Mesenchymal stem cell (in vitro differentiated cells and primary cell): ENCODE results near the gene FIBCD1.

Experiments
- DNase-seq: peaks from one replicate; pipeline ENCODE4 v3.0.0-alpha.2; 2013
- H2AFZ ChIP-seq: one replicate; pipeline ENCODE4 v1.6.1; 2013; ENCODE audit warnings: low read depth, mild to moderate bottlenecking, control low read depth, inconsistent platforms, low read length, moderate library complexity
- H2AK5ac ChIP-seq: 2 replicates; pipeline ENCODE4 v1.6.1; 2013; ENCODE audit warnings: low read length, moderate library complexity, mild to moderate bottlenecking, inconsistent platforms; ENCODE audit not compliant: severe bottlenecking
- H2BK120ac ChIP-seq: one replicate; pipeline ENCODE4 v1.6.1; 2013; ENCODE audit warnings: low read depth, mild to moderate bottlenecking, inconsistent platforms, low read length, moderate library complexity
- H2BK12ac ChIP-seq, 2 experiments: one replicate each; pipeline ENCODE4 v1.6.1; 2013; ENCODE audit warnings: inconsistent platforms in 2 of 2, low read length in 2 of 2, mild to moderate bottlenecking in 2 of 2, moderate library complexity in 2 of 2, control low read depth in 1 of 2
- H2BK15ac ChIP-seq: one replicate; pipeline ENCODE4 v1.6.1; 2013; ENCODE audit warnings: mild to moderate bottlenecking, low read depth, inconsistent platforms; ENCODE audit not compliant: poor library complexity, severe bottlenecking
- H2BK5ac ChIP-seq: 2 replicates; pipeline ENCODE4 v1.6.1; 2013; ENCODE audit warnings: low read depth, mild to moderate bottlenecking, low read length, control low read depth, inconsistent platforms; ENCODE audit not compliant: poor library complexity, severe bottlenecking
- H3K14ac ChIP-seq, 2 experiments: one replicate each; pipeline ENCODE4 v1.6.1; 2013; ENCODE audit warnings: inconsistent platforms in 2 of 2, low read length in 2 of 2, control low read depth in 1 of 2, mild to moderate bottlenecking in 1 of 2, moderate library complexity in 1 of 2
- H3K18ac ChIP-seq, 2 experiments: one replicate each; pipeline ENCODE4 v1.6.1; 2013; ENCODE audit warnings: inconsistent platforms in 2 of 2, low read length in 2 of 2, control low read depth in 1 of 2, low read depth in 1 of 2, mild to moderate bottlenecking in 1 of 2
- H3K23ac ChIP-seq, 2 experiments: one replicate each; pipeline ENCODE4 v1.6.1; 2013; ENCODE audit warnings: inconsistent platforms in 2 of 2, low read length in 2 of 2, mild to moderate bottlenecking in 2 of 2, moderate library complexity in 2 of 2, control low read depth in 1 of 2
- H3K27ac ChIP-seq: 2 replicates; pipeline ENCODE4 v1.5.1; 2013; ENCODE audit warnings: mild to moderate bottlenecking, moderate library complexity, low read length, control low read depth, inconsistent platforms; ENCODE audit not compliant: poor library complexity, severe bottlenecking
- H3K27me3 ChIP-seq, 2 experiments: 2 replicates each; pipeline versions ENCODE4 v1.6.1 to v1.7.0; 2013; ENCODE audit warnings: low read length in 2 of 2, mild to moderate bottlenecking in 2 of 2, moderate library complexity in 2 of 2, control low read depth in 1 of 2, inconsistent platforms in 1 of 2; ENCODE audit not compliant: control insufficient read depth in 1 of 2, insufficient read depth in 1 of 2
- H3K36me3 ChIP-seq, 2 experiments: 2 replicates each; pipeline versions ENCODE4 v1.6.1 to v1.7.0; 2013; ENCODE audit warnings: low read length in 2 of 2, control low read depth in 1 of 2, inconsistent platforms in 1 of 2, low read depth in 1 of 2, mild to moderate bottlenecking in 1 of 2; ENCODE audit not compliant: insufficient read depth in 2 of 2, control insufficient read depth in 1 of 2
- H3K4ac ChIP-seq, 2 experiments: one replicate each; pipeline ENCODE4 v1.6.1; 2013; ENCODE audit warnings: inconsistent platforms in 2 of 2, low read length in 2 of 2, mild to moderate bottlenecking in 2 of 2, moderate library complexity in 2 of 2, control low read depth in 1 of 2, low read depth in 1 of 2
- H3K4me1 ChIP-seq: 2 replicates; pipeline ENCODE4 v1.6.1; 2013; ENCODE audit warnings: low read depth, low read length, control low read depth; ENCODE audit not compliant: control insufficient read depth, insufficient read depth
- H3K4me2 ChIP-seq: 2 replicates; pipeline ENCODE4 v1.6.1; 2013; ENCODE audit warnings: low read length, mild to moderate bottlenecking, inconsistent platforms; ENCODE audit not compliant: poor library complexity, severe bottlenecking
- H3K4me3 ChIP-seq, 2 experiments: 2 replicates each; pipeline versions ENCODE4 v1.5.1 to v1.7.0; 2013; ENCODE audit warnings: low read length in 2 of 2, mild to moderate bottlenecking in 2 of 2, control low read depth in 1 of 2, low read depth in 1 of 2; ENCODE audit not compliant: insufficient read depth in 1 of 2
- H3K79me1 ChIP-seq: replicated peaks from 2 replicates; pipeline ENCODE4 v1.6.1; 2013; ENCODE audit warnings: mild to moderate bottlenecking, control low read depth, low read length, inconsistent platforms; ENCODE audit not compliant: poor library complexity, severe bottlenecking
- H3K9ac ChIP-seq: 2 replicates; pipeline ENCODE4 v1.7.0; 2013; ENCODE audit warnings: mild to moderate bottlenecking, low read length, moderate library complexity
- H3K9me3 ChIP-seq: 2 replicates; pipeline ENCODE4 v1.7.0; 2013; ENCODE audit warnings: mild to moderate bottlenecking, low read length; ENCODE audit not compliant: control insufficient read depth
- H4K8ac ChIP-seq: one replicate; pipeline ENCODE4 v1.6.1; 2013; ENCODE audit warnings: inconsistent platforms, mild to moderate bottlenecking, low read length, moderate library complexity
- H4K91ac ChIP-seq: one replicate; pipeline ENCODE4 v1.6.1; 2013; ENCODE audit warnings: mild to moderate bottlenecking, low read length, inconsistent platforms
- WGBS: methylation state at CpG from one replicate; pipeline ENCODE4 v1.1.7; 2013; ENCODE audit warnings: mixed read lengths; 5-methylcytosine and 5-hydroxymethylcytosine counted together

Gene FIBCD1

GRCh38 chr9:130946766-130947617 lies 7.9 kb upstream of the FIBCD1 start:
- Histone ChIP-seq H3K27ac (no peak overlapping the region), H3K9me3 (peaks cover 7% of the 10 kb centered on the region), H3K27me3 (peaks cover 50 to 82% of the 10 kb centered on the region in 2 experiments), H3K23ac (peak overlapping the region in 1 of 2 experiments; percentile 23), H2AFZ (no peak overlapping the region), H4K8ac (no peak overlapping the region), H2BK15ac (no peak overlapping the region), H3K36me3 (no peaks in the 10 kb centered on the region), H3K4me3 (no peak overlapping the region), H3K79me1 (no peaks in the 10 kb centered on the region), H3K14ac (peak overlapping the region in 1 of 2 experiments; percentile 18), H2BK5ac (no peak overlapping the region), H3K4ac (no peak overlapping the region), H2BK12ac (no peak overlapping the region), H2BK120ac (no peak overlapping the region), H4K91ac (no peak overlapping the region), H2AK5ac (no peak overlapping the region), H3K9ac (no peak overlapping the region), H3K4me1 (peaks cover 2% of the 10 kb centered on the region), H3K18ac (no peak overlapping the region), H3K4me2 (no peak overlapping the region)
- WGBS = 89% methylated on average over 15 of the region's 16 CpGs
- DNase-seq = no peak

DNA sequence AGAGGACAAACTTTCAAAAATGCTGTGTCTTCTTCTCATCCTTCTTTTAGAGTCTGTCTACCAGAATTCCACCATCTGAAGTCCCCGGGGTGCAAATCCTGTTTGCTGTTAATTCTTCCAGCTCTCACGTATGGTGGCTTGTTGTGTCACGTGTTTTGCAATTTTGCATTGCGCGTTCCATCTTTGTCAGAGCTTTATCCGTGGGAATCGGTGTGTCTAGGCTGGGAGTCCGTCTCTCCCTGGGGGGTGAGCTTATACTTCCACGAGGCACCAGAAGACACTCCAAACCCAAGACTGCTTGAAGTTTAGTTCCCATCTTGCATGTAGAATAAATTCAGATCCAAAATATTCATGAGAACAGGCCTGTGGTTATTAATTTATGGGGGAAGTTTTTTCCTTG lies 6.1 kb upstream of the FIBCD1 start:
- peaks cover 55 to 83% of the 10 kb centered on the region in 2 experiments for H3K27me3 ChIP-seq
- no peak overlapping the region for H2AK5ac ChIP-seq
- no peaks in the 10 kb centered on the region for H3K79me1 ChIP-seq
- H2BK12ac ChIP-seq = no peak overlapping the region
- peaks cover 7% of the 10 kb centered on the region for H3K9me3 ChIP-seq
- H2AFZ ChIP-seq = no peak overlapping the region
- H3K4me3 ChIP-seq = no peak overlapping the region
- no peak overlapping the region for H3K27ac ChIP-seq
- H3K14ac ChIP-seq = no peak overlapping the region
- peaks cover 4% of the 10 kb centered on the region for H3K4me1 ChIP-seq
- WGBS = 95% methylated on average over 9 of the region's 9 CpGs
- DNase-seq = no peak
- no peak overlapping the region for H3K4me2 ChIP-seq
- no peak overlapping the region for H2BK15ac ChIP-seq
- no peak overlapping the region for H3K23ac ChIP-seq
- H2BK120ac ChIP-seq = no peak overlapping the region
- no peak overlapping the region for H3K18ac ChIP-seq
- no peak overlapping the region for H4K8ac ChIP-seq
- H3K36me3 ChIP-seq = no peaks in the 10 kb centered on the region
- H4K91ac ChIP-seq = no peak overlapping the region
- H3K4ac ChIP-seq = no peak overlapping the region
- H2BK5ac ChIP-seq = no peak overlapping the region
- H3K9ac ChIP-seq = no peak overlapping the region

GRCh38 chr9:130944510-130945058 lies 5.5 kb upstream of the FIBCD1 start:
- no peak overlapping the region for H3K23ac ChIP-seq
- H2BK120ac ChIP-seq = no peak overlapping the region
- no peak overlapping the region for H2BK12ac ChIP-seq
- H2AFZ ChIP-seq = no peak overlapping the region
- peaks cover 7% of the 10 kb centered on the region for H3K4me1 ChIP-seq
- no peak overlapping the region for H2BK15ac ChIP-seq
- H3K27me3 ChIP-seq = peaks cover 55 to 80% of the 10 kb centered on the region in 2 experiments
- no peak for DNase-seq
- H2AK5ac ChIP-seq = no peak overlapping the region
- H3K4ac ChIP-seq = no peak overlapping the region
- H3K9me3 ChIP-seq = peaks cover 3% of the 10 kb centered on the region
- H2BK5ac ChIP-seq = no peak overlapping the region
- H3K36me3 ChIP-seq = no peaks in the 10 kb centered on the region
- H3K18ac ChIP-seq = no peak overlapping the region
- H3K9ac ChIP-seq = no peak overlapping the region
- H3K4me2 ChIP-seq = no peak overlapping the region
- H3K4me3 ChIP-seq = no peak overlapping the region
- no peak overlapping the region for H4K8ac ChIP-seq
- no peak overlapping the region for H4K91ac ChIP-seq
- H3K27ac ChIP-seq = no peak overlapping the region
- no peaks in the 10 kb centered on the region for H3K79me1 ChIP-seq
- 50% methylated on average over 3 of the region's 3 CpGs for WGBS
- no peak overlapping the region for H3K14ac ChIP-seq

GRCh38 chr9:130943777-130944176 lies 4.7 kb upstream of the FIBCD1 start:
- no peak for DNase-seq

More at GRCh38 chr9:130943777-130944176, 4.7 kb upstream of the FIBCD1 start:
- Histone ChIP-seq H3K4ac (no peak overlapping the region), H3K23ac (no peak overlapping the region), H3K27me3 (peaks cover 46 to 77% of the 10 kb centered on the region in 2 experiments), H3K27ac (no peak overlapping the region), H2BK15ac (no peak overlapping the region), H3K4me1 (peaks cover 12% of the 10 kb centered on the region), H4K91ac (no peak overlapping the region), H2AK5ac (no peak overlapping the region), H3K18ac (no peak overlapping the region), H3K4me2 (no peak overlapping the region), H3K14ac (no peak overlapping the region), H3K79me1 (no peaks in the 10 kb centered on the region), H2BK12ac (no peak overlapping the region), H2BK5ac (no peak overlapping the region), H3K9me3 (no peaks in the 10 kb centered on the region), H3K36me3 (no peaks in the 10 kb centered on the region), H2AFZ (no peak overlapping the region), H2BK120ac (no peak overlapping the region), H3K9ac (no peak overlapping the region), H3K4me3 (no peak overlapping the region), H4K8ac (no peak overlapping the region)
- 82% methylated on average over 14 of the region's 14 CpGs for WGBS
